GM12865 (cell line): ENCODE data around the gene SLA2.
A peak's percentile ranks its signal among the peaks of the same experiment; 100 is the strongest.
"Not testable (repeated sequence)": the region's sequence is repeated elsewhere in the genome, so short reads cannot be mapped to it uniquely, and the experiment has no call there.

Source experiments
- DNase-seq: peaks from one replicate; pipeline ENCODE4 v3.0.0; 2010; ENCODE audit warnings: low read depth
- H3K4me3 ChIP-seq: 2 replicates; pipeline ENCODE4 v1.5.1; 2011; ENCODE audit warnings: mild to moderate bottlenecking, low read depth, low read length, control low read depth
- CTCF ChIP-seq: IDR thresholded peaks from 2 replicates; pipeline ENCODE4 v1.5.1; 2011; ENCODE audit warnings: low read length, control low read depth, low read depth, inconsistent platforms; ENCODE audit not compliant: insufficient read depth; ENCODE audit errors: missing control alignments

Gene SLA2

GRCh38 chr20:36571564-36572504 is 74.2 kb downstream of the SLA2 start:
- no peak for TF ChIP-seq CTCF
- DNase-seq, result no peak
- peak overlapping the region; percentile 73 for H3K4me3 ChIP-seq

DNA sequence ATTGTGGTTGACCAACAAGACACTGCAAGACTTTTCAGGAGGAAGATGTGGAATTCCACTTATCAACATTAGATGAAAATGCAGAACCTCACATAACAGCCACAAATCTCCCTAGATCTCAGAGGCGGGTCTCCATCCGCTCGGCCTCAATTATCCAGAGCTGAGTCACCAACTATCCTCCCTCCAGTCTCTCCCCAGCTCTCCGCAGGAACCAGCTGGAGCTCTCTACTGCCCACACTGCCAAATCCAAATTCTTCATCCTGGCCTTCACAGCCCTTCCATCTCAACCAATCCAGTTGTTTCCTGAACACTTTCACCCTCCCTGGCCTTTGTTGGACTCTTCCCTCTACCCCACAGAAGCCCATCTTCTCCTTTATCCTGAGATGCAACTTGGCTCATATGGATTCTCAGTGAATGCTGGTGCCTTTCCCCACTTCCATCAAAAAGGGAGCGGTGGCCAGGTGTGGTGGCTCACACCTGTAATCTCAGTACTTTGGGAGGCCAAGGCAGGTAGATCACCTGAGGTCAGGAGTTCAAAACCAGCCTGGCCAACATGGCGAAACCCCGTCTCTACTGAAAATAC is 76.1 kb downstream of the SLA2 start:
- H3K4me3 ChIP-seq, result no peak overlapping the region
- no peak for TF ChIP-seq CTCF
- DNase-seq, result no peak

DNA sequence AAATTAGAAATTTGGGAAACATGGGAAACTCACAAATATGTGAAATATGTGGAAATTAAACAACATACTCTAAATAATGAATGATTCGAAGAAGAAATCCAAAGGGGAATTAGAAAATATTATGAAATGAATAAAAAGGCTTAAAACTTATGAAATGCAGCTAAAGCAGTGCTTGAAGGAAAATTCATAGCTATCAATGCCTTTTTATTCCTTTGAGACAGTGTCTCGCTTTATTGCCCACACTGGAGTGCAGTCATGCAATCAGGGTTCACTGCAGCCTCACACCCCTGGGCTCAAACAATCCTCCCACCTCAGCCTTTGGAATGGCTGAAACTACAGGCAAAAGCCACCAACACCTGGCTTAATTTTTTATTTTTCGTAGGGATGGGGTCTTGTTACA is 80.5 kb downstream of the SLA2 start:
- no peak for DNase-seq
- no peak overlapping the region for H3K4me3 ChIP-seq
- TF ChIP-seq CTCF, result no peak

GRCh38 chr20:36564726-36565121 is 81.3 kb downstream of the SLA2 start:
- not testable (repeated sequence) for H3K4me3 ChIP-seq, DNase-seq

- DNase-seq, H3K4me3 ChIP-seq: not testable (repeated sequence)
Observed at GRCh38 chr20:36564078-36564725, 81.8 kb downstream of the SLA2 start.

GRCh38 chr20:36563374-36563773 is 82.6 kb downstream of the SLA2 start:
- no peak for TF ChIP-seq CTCF
- no peak overlapping the region for H3K4me3 ChIP-seq
- DNase-seq, result no peak

DNA sequence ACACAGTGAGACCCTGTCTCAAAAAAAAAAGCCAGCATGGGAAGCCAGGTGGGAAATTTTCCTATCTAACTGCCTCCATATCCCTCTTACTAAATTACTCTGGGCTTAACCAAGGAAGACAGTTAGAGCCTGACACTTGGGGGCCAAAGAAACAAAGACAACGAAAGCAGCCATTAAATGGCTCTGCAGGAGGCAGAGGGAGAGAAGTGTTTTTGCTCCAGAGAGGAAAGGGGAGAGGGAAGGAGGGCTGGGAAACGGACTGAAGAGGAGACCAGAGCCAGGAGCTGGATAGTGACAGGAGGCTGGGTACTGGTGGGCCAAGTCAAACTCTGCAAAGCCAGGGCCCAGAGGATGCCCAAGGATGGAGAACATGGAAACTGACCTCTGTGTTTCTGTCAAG is 83.3 kb downstream of the SLA2 start:
- TF ChIP-seq CTCF, result no peak

More for the DNA sequence above, 83.3 kb downstream of the SLA2 start:
- H3K4me3 ChIP-seq, result no peak overlapping the region
- DNase-seq, result no peak
